GM12874 (cell line): ENCODE measurements around the gene CACNA2D4.

Experiments
- TF ChIP-seq, protein P1 (sequence below): IDR thresholded peaks from 2 replicates; pipeline ENCODE4 v1.5.1; 2011; ENCODE audit warnings: low read depth, mild to moderate bottlenecking, control low read depth, low read length, moderate library complexity; ENCODE audit not compliant: insufficient read depth

The CACNA2D4 gene

DNA sequence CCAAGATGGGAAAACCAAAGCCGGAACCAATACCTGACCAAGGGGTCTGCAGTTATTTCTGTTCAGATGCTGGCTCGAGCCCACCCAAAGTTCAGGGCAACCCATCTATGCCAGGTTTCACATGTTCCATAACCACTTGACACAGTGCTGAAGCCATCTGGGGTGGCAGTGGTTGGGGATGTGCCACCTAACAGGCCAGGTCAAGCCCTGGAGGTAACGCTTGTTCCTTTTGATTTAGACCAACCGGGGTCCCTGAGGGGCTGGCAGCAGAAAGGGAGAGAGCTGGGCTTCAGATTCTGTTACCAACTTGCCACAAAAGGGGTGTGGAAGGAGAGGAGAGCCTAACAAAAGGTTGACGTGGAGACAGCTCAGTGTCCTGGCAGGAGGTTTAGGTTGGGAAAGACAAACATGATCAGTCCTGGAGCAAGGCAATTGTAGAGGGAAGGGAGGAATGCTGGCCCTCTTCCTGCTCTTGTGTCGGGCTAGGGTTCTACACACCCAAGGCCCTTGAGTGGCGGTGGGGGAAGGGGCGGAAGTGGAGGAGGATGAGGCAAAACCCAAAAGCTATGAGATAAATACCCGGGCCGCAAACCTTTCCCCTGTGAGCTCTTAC, 31.9 kb downstream of the CACNA2D4 start:
- TF ChIP-seq, protein P1, sequence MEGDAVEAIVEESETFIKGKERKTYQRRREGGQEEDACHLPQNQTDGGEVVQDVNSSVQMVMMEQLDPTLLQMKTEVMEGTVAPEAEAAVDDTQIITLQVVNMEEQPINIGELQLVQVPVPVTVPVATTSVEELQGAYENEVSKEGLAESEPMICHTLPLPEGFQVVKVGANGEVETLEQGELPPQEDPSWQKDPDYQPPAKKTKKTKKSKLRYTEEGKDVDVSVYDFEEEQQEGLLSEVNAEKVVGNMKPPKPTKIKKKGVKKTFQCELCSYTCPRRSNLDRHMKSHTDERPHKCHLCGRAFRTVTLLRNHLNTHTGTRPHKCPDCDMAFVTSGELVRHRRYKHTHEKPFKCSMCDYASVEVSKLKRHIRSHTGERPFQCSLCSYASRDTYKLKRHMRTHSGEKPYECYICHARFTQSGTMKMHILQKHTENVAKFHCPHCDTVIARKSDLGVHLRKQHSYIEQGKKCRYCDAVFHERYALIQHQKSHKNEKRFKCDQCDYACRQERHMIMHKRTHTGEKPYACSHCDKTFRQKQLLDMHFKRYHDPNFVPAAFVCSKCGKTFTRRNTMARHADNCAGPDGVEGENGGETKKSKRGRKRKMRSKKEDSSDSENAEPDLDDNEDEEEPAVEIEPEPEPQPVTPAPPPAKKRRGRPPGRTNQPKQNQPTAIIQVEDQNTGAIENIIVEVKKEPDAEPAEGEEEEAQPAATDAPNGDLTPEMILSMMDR: no peak

DNA sequence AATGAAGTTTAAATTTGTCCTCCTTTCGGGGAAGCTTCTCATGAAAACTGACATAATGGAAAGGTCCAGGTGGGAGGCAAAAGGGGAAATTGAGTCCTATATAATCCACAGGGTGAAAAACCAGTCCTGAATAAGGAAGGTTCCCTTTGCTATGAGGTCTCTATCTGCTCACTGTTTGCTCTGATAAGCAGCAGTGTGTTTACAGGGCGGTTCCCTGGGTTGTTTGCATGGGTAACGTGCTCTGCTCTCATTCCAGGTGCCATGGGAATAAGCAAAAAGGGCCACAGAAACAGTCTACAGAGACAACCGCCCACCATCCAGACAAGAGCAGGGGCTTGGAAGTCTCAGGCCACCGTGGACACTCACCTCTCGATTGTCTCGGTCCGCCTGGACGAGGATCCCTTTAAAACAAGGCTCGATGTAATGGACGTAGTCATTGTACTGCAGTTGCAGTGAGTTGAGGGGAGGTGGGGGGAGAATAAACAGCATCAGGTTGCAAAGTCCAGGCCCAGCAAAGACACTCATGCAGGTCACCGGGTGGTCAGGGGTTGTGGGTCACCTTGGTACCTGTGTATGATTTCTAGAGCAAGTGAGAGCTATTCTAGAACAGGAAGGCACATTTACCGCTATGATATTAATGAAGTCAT, 32.7 kb downstream of the CACNA2D4 start:
- TF ChIP-seq, protein P1: no peak

DNA sequence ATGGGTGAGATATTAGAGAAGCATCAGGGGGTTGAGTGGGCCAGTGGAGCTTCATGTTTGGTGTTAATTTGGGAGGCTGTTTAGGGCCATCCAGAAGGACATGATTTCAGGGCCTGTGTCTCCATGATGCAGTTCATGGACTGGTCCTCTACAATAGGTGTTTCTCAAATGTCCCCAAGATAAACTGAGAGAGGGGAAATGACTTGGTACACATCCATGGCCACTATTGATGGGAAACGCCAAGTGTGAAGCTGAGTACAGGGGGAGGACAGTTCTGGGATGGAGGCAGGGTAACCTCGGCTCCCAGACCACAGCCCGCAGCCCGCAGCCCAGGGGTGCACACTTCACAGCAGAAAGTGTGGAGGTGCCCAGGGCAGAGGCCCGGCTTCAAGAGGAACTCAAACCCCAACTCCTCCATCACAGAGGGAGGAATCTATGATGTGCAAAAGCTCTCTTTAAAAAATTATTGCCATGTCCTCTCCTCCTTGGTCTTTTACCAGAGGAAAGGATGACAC, 33.3 kb downstream of the CACNA2D4 start:
- TF ChIP-seq, protein P1: no peak

DNA sequence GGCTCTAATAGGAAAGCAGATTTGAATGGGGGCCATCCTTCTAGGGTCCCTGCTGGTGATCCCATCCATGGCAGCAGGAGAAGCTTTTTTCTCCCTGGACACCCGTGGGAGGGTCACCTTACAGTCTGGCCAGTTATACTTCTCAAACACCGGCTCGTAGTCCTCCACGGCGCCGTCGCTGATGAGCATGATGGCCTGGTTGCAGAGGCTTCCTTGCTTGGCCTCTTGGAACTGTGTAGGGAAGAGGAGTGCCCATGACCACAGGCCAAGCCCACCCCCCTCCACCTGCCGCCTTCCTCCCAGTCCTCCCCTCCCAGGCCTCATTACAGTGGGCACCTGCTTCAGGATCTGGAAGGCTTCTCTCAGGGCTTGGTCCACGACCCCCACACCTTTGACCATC, 33.8 kb downstream of the CACNA2D4 start:
- TF ChIP-seq, protein P1: no peak

DNA sequence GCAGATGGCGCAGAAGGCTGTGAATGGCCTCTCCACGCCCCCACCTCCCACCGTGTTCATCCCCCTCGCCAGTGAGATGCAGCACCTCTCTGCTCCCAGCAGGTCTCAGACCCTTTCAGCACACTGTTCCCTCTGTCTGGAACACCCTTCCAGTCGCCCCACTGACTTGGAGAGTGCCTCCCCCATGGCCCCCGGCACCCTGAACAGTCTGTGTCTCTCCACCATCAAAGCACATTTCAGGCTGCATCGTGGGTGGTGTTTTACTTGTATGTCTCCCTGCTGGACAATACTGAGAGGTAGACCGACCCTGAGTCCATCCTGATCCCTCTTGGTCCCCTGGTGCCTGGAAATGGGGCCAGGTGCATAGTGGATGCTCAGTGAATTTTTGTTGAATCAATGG, 34.9 kb downstream of the CACNA2D4 start:
- TF ChIP-seq, protein P1: no peak

DNA sequence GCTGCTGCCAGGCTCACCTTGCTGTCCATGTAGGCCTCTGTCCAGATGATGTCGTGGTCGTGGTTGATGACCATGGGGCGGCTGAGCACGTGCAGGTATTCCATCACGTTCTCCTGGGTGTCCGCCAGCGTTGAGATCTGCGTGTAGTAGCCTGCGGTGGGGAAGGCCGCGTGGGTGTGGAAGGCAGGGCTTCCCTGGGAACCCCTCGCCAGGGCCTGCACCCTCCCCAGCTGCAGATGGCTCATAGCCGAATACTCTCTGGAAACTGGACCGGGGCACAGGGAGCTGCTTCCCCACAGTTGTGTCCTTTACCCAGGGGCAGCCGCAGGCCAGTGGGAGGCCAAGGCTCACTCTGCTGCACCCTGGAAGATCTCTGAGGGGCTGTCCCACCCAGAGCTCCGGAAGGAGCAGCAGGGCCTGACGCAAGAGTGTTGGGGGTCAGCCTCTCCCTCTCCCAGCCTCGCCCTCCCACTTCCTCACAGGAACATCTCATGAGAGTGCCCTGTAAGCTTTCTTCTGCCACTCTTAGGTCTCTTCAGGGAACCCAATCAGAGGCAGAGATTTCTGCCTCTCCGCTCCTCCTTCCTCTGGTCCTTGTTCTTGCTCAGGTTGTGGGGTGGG, 35.5 kb downstream of the CACNA2D4 start:
- TF ChIP-seq, protein P1: no peak

DNA sequence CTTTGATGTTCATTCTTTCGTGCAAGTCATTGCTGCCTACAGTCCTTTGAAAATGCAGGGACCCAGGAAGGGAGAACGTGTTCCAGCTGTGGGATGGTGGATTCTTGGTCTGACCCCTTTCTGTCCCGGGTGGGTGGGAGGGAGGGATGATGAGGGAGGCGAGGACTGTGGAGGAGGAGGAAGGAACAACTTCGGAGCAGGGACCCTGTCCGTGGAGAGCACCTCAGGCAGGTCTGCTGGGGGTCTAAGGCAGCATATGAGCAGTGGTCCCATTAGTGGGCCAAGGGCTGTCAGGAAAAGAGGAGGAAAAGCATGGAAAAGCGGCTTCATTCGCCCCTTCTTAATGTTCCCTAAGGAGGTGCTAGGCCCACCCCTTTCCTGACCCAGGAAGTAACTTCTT, 36.0 kb downstream of the CACNA2D4 start:
- TF ChIP-seq, protein P1: no peak
